Thyroid gland (tissue), 4 donors: ENCODE data around the gene TRMU.

Experiments
- CTCF ChIP-seq, 6 experiments: fragments of 200-600 bp in 3 of 6; fragments of 450-650 bp in 3 of 6; sonication (generic) in 3 of 6; IDR thresholded peaks; one replicate each; pipeline ENCODE4 v1.5.1; 2016 to 2019; ENCODE audit warnings: antibody characterized with exemption in 6 of 6, mild to moderate bottlenecking in 2 of 6, inconsistent platforms in 1 of 6, moderate library complexity in 1 of 6
- POLR2A ChIP-seq, 2 donors: fragments of 450-650 bp; IDR thresholded peaks; one replicate each; pipeline ENCODE4 v1.6.1; 2017; ENCODE audit warnings: antibody characterized with exemption in 2 of 2, mild to moderate bottlenecking in 2 of 2, moderate library complexity in 1 of 2

DNA sequence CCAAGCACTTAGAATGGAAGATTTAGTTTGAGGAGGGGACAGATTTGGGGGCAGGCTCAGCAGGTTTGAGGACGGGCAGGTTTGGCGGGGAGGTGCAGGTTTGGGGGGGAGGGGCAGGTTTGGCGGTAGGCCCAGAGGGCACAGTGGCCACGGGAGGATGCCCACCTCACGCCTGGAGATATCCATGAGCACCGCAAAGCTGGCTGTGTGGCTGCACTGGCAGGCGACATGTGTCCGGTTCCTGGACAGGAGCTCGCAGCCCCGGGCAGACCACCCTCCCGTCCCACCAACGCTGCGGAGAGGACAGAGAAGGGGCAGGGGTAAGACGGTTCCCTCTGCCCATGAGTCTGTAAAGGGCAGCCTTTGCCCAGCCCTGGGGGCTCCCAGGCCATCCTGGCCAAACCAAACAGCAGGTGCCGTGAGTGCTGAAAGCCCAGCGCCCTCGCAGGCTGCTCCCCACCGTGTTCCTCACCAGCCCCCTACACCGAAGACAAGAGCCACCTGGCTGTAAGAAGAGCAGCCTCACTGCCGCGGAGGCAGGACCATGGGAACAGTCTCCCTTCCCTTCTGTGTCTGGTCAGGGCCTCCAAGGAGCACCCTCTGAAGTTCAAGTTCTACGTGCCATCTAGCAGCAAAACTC is 43.0 kb downstream of the TRMU start:
- TF ChIP-seq CTCF (IDR thresholded peaks at IDR 0.05) (no peak), POLR2A (IDR thresholded peaks at IDR 0.05) (no peak)
